Rectal smooth muscle tissue (tissue), 1 donor: ENCODE measurements around the gene MAFF.
A peak's percentile ranks its signal among the peaks of the same experiment; 100 is the strongest.

Source experiments
- H3K27ac ChIP-seq: one replicate; pipeline ENCODE4 v1.7.0; 2013; ENCODE audit warnings: low read depth, low read length, inconsistent platforms
- H3K27me3 ChIP-seq: one replicate; pipeline ENCODE4 v1.7.0; 2013; ENCODE audit warnings: low read length; ENCODE audit not compliant: control insufficient read depth, insufficient read depth
- H3K36me3 ChIP-seq: one replicate; pipeline ENCODE4 v1.7.0; 2013; ENCODE audit warnings: low read length; ENCODE audit not compliant: control insufficient read depth, insufficient read depth
- H3K4me1 ChIP-seq: one replicate; pipeline ENCODE4 v1.7.0; 2013; ENCODE audit warnings: low read length; ENCODE audit not compliant: control insufficient read depth, insufficient read depth
- H3K4me3 ChIP-seq: one replicate; pipeline ENCODE4 v1.7.0; 2013; ENCODE audit warnings: low read length
- H3K9ac ChIP-seq: one replicate; pipeline ENCODE4 v1.7.0; 2013; ENCODE audit warnings: low read length

Gene MAFF

GRCh38 chr22:38213319-38213989 lies 11.7 kb downstream of the MAFF start:
- Histone ChIP-seq H3K27ac (no peak overlapping the region), H3K27me3 (no peaks in the 10 kb centered on the region), H3K9ac (no peak overlapping the region), H3K4me3 (peak overlapping the region; percentile 52), H3K4me1 (peaks cover 12% of the 10 kb centered on the region), H3K36me3 (no peaks in the 10 kb centered on the region)

GRCh38 chr22:38213990-38214301 lies 12.2 kb downstream of the MAFF start:
- peaks cover 17% of the 10 kb centered on the region for H3K4me1 ChIP-seq
- peak overlapping the region; percentile 52 for H3K4me3 ChIP-seq
- no peaks in the 10 kb centered on the region for H3K36me3 ChIP-seq
- H3K27me3 ChIP-seq = no peaks in the 10 kb centered on the region
- H3K27ac ChIP-seq = no peak overlapping the region
- no peak overlapping the region for H3K9ac ChIP-seq

DNA sequence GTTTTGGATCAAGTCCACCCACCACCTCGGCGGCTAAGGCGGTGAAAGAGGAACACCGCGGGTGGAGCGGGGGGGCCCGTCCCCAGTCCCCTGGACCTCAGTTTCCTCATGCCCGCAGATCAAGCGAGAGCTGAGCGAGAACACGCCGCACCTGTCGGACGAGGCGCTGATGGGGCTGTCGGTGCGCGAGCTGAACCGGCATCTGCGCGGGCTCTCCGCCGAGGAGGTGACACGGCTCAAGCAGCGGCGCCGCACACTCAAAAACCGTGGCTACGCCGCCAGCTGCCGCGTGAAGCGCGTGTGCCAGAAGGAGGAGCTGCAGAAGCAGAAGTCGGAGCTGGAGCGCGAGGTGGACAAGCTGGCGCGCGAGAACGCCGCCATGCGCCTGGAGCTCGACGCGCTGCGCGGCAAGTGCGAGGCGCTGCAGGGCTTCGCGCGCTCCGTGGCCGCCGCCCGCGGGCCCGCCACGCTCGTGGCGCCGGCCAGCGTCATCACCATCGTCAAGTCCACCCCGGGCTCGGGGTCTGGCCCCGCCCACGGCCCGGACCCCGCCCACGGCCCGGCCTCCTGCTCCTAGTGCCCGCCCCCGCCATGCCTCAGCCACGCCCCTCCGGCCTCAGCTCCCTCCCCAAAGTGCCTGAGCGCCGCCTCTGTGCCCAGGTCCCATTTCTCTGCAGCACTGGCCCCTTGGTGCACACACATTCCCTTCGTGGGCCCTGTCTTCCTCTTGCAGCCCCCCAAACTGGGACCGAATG lies 12.7 kb downstream of the MAFF start:
- Histone ChIP-seq H3K27ac (peak overlapping the region; percentile 6), H3K36me3 (no peaks in the 10 kb centered on the region), H3K4me3 (peak overlapping the region; percentile 52), H3K9ac (no peak overlapping the region), H3K27me3 (no peaks in the 10 kb centered on the region), H3K4me1 (peaks cover 20% of the 10 kb centered on the region)

DNA sequence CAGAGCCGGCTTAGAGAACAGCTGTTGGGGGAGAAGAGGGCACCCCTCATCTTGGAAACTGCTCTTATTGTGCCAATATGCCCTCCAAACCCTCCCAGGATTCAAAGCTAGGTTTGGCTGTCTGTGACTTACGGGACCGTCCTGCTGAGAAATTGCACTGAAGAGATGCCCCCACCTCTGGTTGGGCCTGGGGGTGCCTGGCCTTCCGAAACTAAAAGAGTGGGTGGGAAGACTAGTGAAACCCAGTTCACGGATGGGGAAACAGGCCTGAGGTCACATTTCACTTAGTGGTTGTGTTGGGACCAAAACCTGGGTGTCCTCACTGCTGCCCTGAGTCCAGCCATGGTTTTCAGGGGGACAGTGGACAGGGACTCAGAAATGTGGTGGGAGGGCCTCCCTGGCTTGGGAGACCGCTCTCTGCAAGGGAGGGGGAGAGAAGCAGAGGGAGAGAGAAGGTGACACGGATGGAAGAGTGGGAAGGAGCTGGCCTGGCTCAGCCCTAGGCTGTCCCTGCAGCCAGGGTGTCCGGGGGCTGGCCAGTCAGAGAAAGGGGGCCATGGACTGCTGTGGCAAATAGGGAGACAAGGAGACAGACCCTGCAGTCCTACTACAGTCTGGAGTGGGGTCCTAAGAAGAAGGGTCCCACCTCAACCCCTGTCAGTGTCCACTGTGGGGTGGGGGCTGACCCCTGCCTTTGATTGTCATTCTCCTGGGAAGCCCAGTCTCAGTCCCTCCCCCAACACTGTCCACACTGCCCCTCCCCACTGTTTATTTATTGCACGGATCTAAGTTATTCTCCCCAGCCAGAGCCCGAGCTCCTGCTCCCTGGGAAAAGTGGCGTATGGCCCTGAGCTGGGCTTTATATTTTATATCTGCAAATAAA lies 13.6 kb downstream of the MAFF start:
- H3K27me3 ChIP-seq = no peaks in the 10 kb centered on the region
- no peak overlapping the region for H3K27ac ChIP-seq
- H3K4me3 ChIP-seq = peak overlapping the region; percentile 3
- peaks cover 22% of the 10 kb centered on the region for H3K4me1 ChIP-seq
- no peaks in the 10 kb centered on the region for H3K36me3 ChIP-seq
- no peak overlapping the region for H3K9ac ChIP-seq

- H3K27ac ChIP-seq = peak overlapping the region; percentile 76
- H3K9ac ChIP-seq = peak overlapping the region; percentile 12
- H3K4me1 ChIP-seq = peaks cover 20% of the 10 kb centered on the region
- peaks cover 3% of the 10 kb centered on the region for H3K36me3 ChIP-seq
- no peak overlapping the region for H3K4me3 ChIP-seq
- H3K27me3 ChIP-seq = no peaks in the 10 kb centered on the region
Measured at GRCh38 chr22:38218661-38219622, 17.1 kb downstream of the MAFF start.

GRCh38 chr22:38219632-38220031 lies 17.8 kb downstream of the MAFF start:
- H3K9ac ChIP-seq = no peak overlapping the region
- H3K36me3 ChIP-seq = peaks cover 5% of the 10 kb centered on the region
- H3K4me1 ChIP-seq = peaks cover 16% of the 10 kb centered on the region

GRCh38 chr22:38220163-38220562 lies 18.4 kb downstream of the MAFF start:
- Histone ChIP-seq H3K36me3 (peaks cover 10% of the 10 kb centered on the region), H3K27ac (peak overlapping the region; percentile 56), H3K27me3 (no peaks in the 10 kb centered on the region), H3K4me3 (no peak overlapping the region), H3K9ac (no peak overlapping the region), H3K4me1 (peaks cover 16% of the 10 kb centered on the region)

More at GRCh38 chr22:38219632-38220031, 17.8 kb downstream of the MAFF start:
- Histone ChIP-seq H3K4me3 (no peak overlapping the region), H3K27me3 (no peaks in the 10 kb centered on the region), H3K27ac (peak overlapping the region; percentile 56)

DNA sequence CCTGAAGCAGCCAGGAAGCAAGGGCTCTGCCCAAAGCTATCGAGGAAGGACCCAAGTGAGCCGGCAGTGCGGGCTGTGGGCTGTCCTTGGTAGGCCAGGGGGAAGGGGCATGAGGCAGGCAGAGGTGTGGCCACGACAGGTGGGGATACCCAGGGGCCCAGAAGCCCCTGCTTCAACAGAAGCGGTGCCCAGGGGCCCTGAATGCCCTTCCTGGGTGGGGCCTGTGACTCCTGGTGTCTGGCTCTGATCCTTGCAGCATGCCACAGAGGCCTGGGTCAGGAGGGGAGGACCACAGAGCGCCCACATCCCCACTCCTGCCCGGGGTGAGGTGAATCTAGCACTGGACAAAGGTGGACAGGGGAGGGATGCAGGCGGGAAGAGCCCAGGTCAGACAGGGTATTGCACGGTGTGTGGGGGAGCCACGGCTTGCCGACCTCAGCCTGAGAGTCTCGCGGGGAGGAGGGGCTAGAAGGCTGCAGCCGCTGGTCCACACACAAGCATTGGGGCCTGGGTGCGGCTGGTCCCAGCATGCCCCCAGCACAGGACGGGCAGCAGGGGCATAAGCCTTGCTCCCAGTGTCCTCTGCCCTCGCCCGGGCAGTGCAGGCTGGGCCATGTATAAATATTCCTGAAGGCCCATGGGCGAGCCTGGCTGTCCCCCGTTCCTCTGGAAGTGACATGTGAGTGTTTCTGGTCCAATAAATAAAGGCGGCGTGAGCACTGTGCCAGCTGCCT lies 19.0 kb downstream of the MAFF start:
- H3K27me3 ChIP-seq = no peaks in the 10 kb centered on the region
- no peak overlapping the region for H3K9ac ChIP-seq
- H3K36me3 ChIP-seq = peaks cover 12% of the 10 kb centered on the region
- H3K4me1 ChIP-seq = peaks cover 16% of the 10 kb centered on the region
- H3K4me3 ChIP-seq = no peak overlapping the region
- no peak overlapping the region for H3K27ac ChIP-seq

DNA sequence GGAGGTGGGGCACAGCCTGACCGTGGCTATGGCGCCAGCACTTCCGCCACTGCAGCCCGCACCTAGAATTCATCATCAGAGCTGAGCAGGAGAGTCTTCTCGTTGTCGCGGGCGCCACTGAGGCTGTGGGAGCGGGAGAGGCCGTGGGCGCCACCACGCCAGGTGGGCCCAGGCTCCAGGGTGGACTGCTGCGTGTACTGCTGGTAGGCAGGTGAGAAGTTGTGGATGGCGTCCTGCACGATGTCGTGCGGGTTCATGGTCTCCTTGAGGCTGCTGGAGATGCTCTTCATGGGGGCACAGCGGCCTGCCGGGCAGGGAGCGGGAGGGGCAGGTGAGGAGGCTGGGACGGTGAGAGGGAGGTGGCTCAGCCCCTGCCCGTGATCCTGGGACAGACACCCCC lies 19.6 kb downstream of the MAFF start:
- peaks cover 12% of the 10 kb centered on the region for H3K36me3 ChIP-seq
- no peak overlapping the region for H3K27ac ChIP-seq

GRCh38 chr22:38221908-38222796 lies 20.4 kb downstream of the MAFF start:
- Histone ChIP-seq H3K4me3 (no peak overlapping the region), H3K9ac (no peak overlapping the region), H3K36me3 (peaks cover 17% of the 10 kb centered on the region), H3K27ac (no peak overlapping the region), H3K27me3 (no peaks in the 10 kb centered on the region), H3K4me1 (peaks cover 16% of the 10 kb centered on the region)

More for the DNA sequence above, 19.6 kb downstream of the MAFF start:
- H3K9ac ChIP-seq = no peak overlapping the region
- no peaks in the 10 kb centered on the region for H3K27me3 ChIP-seq
- peaks cover 16% of the 10 kb centered on the region for H3K4me1 ChIP-seq
- H3K4me3 ChIP-seq = no peak overlapping the region
